Measurements from ENCODE around the gene TMEM201.

GRCh38 chr1:9586147-9586766, 2.5 kb upstream of the TMEM201 start:
- TF ChIP-seq CTCF (IDR thresholded peaks at IDR 0.05; ENCODE audit: low read depth, low read length, poor library complexity, severe bottlenecking) (no peak), EZH2phosphoT487 (IDR thresholded peaks at IDR 0.05; ENCODE audit: borderline replicate concordance, low read length) (no peak)

All from DOHH2 (cell line).